ENCODE measurements around the gene FBXO44. TPM values are rescaled to one million over a fixed set of nuclear protein-coding genes. Genes with fewer than 3 reads are reported as not detected.

FBXO44 gene
- total RNA-seq, 4 donors from 2014 or later = 17.2 to 56.3 (median 28.1) TPM

DNA sequence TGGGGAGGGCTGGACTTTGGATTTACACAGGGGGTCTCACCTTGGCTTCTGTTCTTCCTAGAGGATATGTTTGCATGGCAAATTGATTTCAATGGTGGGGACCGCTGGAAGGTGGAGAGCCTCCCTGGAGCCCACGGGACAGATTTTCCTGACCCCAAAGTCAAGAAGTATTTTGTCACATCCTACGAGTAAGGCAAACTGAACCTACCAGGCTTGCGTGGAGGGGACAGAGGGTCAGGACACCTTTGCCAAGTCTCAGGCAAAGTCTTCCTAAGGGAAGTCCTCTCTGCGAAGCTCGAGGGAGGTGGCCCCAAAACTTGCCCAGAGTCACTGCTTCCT is 16.5 kb downstream of the FBXO44 start:
- Histone ChIP-seq H3K36me3 (peaks cover 65% of the 10 kb centered on the region), H3K27ac (no peak overlapping the region), H3K27me3 (no peaks in the 10 kb centered on the region), H3K4me1 (no peaks in the 10 kb centered on the region), H3K9me3 (no peaks in the 10 kb centered on the region), H3K4me3 (no peak overlapping the region)
- WGBS = no CpG with 5 or more reads among the region's 6 CpGs
- TF ChIP-seq POLR2A (IDR thresholded peaks at IDR 0.05) = no peak
- TF ChIP-seq, protein P1, sequence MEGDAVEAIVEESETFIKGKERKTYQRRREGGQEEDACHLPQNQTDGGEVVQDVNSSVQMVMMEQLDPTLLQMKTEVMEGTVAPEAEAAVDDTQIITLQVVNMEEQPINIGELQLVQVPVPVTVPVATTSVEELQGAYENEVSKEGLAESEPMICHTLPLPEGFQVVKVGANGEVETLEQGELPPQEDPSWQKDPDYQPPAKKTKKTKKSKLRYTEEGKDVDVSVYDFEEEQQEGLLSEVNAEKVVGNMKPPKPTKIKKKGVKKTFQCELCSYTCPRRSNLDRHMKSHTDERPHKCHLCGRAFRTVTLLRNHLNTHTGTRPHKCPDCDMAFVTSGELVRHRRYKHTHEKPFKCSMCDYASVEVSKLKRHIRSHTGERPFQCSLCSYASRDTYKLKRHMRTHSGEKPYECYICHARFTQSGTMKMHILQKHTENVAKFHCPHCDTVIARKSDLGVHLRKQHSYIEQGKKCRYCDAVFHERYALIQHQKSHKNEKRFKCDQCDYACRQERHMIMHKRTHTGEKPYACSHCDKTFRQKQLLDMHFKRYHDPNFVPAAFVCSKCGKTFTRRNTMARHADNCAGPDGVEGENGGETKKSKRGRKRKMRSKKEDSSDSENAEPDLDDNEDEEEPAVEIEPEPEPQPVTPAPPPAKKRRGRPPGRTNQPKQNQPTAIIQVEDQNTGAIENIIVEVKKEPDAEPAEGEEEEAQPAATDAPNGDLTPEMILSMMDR (IDR thresholded peaks at IDR 0.05) = no peak
- no peak for TF ChIP-seq EP300 (IDR thresholded peaks at IDR 0.05)
- no peak for TF ChIP-seq POLR2AphosphoS5 (IDR thresholded peaks at IDR 0.05)
- no peak for DNase-seq (ENCODE audit: low spot score in 2 of 2)

DNA sequence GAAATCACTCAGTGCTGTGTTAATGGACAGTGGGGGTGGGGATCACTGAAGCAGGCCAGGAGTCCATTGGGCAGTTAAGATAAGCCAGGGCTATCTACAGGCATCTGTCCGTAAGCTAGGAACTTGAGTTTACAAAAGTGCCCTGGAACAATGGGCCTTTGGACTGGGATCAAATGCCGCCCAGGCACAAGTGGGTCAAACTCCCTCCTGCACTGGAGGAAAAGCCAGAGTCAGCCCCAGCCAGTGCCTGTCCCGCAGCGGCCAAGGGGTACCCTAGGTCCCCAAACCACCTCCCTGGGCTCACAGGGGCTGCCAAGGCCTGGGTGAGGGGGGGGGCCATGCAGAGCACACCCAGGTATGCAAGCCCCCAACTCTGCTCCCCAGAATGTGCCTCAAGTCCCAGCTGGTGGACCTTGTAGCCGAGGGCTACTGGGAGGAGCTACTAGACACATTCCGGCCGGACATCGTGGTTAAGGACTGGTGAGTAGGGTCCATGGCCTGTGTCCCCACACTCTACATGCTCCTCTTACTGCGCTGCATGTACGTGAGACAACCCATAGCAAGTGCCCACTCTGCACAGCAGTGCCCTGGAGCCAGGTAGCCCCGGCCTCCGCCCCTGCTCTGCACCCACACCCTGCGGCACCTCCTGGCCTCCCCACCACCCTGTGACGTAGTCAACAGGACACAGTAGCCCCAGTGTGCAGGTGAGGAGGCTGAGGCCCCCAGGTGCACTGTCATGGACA is 17.0 kb downstream of the FBXO44 start:
- Histone ChIP-seq H3K9me3 (no peaks in the 10 kb centered on the region), H3K27ac (no peak overlapping the region), H3K27me3 (no peaks in the 10 kb centered on the region), H3K36me3 (peaks cover 70% of the 10 kb centered on the region), H3K4me1 (no peaks in the 10 kb centered on the region), H3K4me3 (no peak overlapping the region)
- TF ChIP-seq POLR2AphosphoS5 (IDR thresholded peaks at IDR 0.05) (no peak), EP300 (IDR thresholded peaks at IDR 0.05) (no peak), POLR2A (IDR thresholded peaks at IDR 0.05) (no peak)
- TF ChIP-seq, protein P1 (IDR thresholded peaks at IDR 0.05) = no peak
- 92% methylated on average over 2 of the region's 14 CpGs for WGBS
- DNase-seq (ENCODE audit: low spot score in 2 of 2) = no peak

DNA sequence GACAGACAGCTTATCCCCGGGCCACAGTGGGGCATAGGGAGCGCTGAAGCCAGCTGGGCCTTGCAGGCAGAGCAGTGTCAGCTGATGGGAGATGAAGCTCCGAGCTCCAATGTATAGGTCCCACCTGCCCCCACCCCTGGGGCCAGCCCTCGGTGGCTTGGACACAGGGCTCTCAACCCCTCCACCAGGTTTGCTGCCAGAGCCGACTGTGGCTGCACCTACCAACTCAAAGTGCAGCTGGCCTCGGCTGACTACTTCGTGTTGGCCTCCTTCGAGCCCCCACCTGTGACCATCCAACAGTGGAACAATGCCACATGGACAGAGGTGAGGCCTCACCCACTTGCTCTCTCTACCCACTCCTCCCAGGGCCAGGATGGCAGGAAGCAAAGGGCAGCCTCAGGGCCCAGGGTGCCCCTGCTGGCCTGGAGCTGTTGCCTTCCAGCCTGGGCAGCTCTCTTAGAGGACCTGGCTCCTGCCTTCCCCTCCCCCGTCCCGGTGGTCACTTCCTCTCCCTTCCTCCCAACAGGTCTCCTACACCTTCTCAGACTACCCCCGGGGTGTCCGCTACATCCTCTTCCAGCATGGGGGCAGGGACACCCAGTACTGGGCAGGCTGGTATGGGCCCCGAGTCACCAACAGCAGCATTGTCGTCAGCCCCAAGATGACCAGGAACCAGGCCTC is 18.6 kb downstream of the FBXO44 start:
- Histone ChIP-seq H3K4me1 (no peaks in the 10 kb centered on the region), H3K27me3 (no peaks in the 10 kb centered on the region), H3K4me3 (no peak overlapping the region), H3K27ac (no peak overlapping the region), H3K9me3 (no peaks in the 10 kb centered on the region), H3K36me3 (peaks cover 75% of the 10 kb centered on the region)
- TF ChIP-seq EP300 (IDR thresholded peaks at IDR 0.05) (no peak), POLR2AphosphoS5 (IDR thresholded peaks at IDR 0.05) (no peak), POLR2A (IDR thresholded peaks at IDR 0.05) (no peak)
- TF ChIP-seq, protein P1 (IDR thresholded peaks at IDR 0.05) = no peak
- DNase-seq (ENCODE audit: low spot score in 2 of 2) = no peak
- 84% methylated on average over 6 of the region's 14 CpGs for WGBS

DNA sequence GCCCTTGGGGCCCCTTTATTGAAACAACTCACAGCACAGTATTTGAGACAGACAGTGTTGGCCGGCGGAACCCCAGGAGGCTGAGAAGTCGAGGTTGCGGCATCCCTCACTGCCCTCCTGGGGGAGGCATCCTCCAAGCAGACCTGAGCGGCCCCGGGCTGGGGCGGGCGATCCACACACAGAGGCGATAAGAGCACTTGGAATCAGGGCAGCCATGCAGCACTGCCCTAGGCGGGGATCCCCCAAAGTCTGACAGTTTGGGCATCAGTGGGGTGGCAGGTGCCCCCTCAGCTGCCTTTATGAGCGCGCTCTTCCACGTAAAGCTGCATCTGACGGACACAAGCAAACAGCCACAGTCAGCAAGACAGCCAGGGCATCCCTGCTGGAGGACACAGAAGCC is 19.8 kb downstream of the FBXO44 start:
- Histone ChIP-seq H3K9me3 (no peaks in the 10 kb centered on the region), H3K4me1 (peaks cover 4% of the 10 kb centered on the region), H3K36me3 (peaks cover 69% of the 10 kb centered on the region), H3K4me3 (no peak overlapping the region), H3K27me3 (no peaks in the 10 kb centered on the region), H3K27ac (no peak overlapping the region)
- WGBS = 100% methylated on average over 11 of the region's 14 CpGs
- TF ChIP-seq, protein P1 (IDR thresholded peaks at IDR 0.05) = no peak
- TF ChIP-seq EP300 (IDR thresholded peaks at IDR 0.05) = no peak
- no peak for DNase-seq (ENCODE audit: low spot score in 2 of 2)

DNA sequence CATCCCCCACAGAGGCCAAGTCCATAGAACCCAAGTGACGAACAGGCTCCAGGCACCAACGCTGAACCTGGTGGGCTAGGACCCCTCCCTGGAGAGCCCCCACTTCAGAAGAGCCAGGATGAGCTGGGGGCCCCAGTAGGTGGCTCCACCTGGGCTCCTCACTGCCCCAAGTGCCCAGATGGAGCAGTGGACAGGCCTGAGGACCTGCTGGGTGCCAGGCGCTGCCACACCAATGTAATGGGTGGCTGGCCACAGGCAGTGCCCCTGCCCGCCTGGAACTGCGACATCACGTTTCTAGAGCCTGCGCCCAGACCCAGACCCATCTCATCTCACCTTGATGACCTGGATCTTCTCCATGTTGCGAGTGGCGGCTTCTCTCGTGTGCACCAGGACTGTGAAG is 20.6 kb downstream of the FBXO44 start:
- no peak for DNase-seq (ENCODE audit: low spot score in 2 of 2)

More for the DNA sequence above, 20.6 kb downstream of the FBXO44 start:
- Histone ChIP-seq H3K9me3 (no peaks in the 10 kb centered on the region), H3K27ac (no peak overlapping the region), H3K4me1 (peaks cover 12% of the 10 kb centered on the region), H3K4me3 (no peak overlapping the region), H3K27me3 (no peaks in the 10 kb centered on the region), H3K36me3 (peaks cover 63% of the 10 kb centered on the region)
- WGBS = 93% methylated on average over 5 of the region's 10 CpGs
- TF ChIP-seq POLR2AphosphoS5 (IDR thresholded peaks at IDR 0.05) (no peak), POLR2A (IDR thresholded peaks at IDR 0.05) (no peak), EP300 (IDR thresholded peaks at IDR 0.05) (no peak)
- TF ChIP-seq, protein P1 (IDR thresholded peaks at IDR 0.05) = no peak
